ENCODE data around the gene FITM1. TPM values are rescaled to one million over a fixed set of nuclear protein-coding genes. Genes with fewer than 3 reads are reported as not detected.

Gene FITM1
- total and polyA plus RNA-seq, 2 donors (not counting 3 experiments of a cell fraction or from before 2014, with no cell fraction given) = 0.54 TPM; not detected in 1

DNA sequence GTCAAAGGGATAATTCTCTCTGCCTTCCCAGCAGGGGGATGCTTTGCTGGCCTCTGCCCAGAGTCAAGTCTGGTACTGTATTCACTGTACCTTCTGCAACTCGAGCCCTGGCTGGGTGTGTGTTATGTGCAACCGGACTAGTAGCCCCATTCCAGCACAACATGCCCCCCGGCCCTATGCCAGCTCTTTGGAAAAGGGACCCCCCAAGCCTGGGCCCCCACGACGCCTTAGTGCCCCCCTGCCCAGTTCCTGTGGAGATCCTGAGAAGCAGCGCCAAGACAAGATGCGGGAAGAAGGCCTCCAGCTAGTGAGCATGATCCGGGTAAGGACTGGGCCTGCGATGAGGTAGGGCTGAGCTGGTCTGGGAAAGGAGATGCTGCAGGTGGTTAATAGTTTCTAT, 20.1 kb downstream of the FITM1 start:
- Histone ChIP-seq H3K79me2 (ENCODE audit: control insufficient read depth, insufficient read depth, low read length) (peaks cover 21% of the 10 kb centered on the region), H3K4me2 (ENCODE audit: insufficient read depth, low read length) (no peak overlapping the region), H3K4me1 (ENCODE audit: control insufficient read depth, extremely low read depth, insufficient read depth, low read length) (peaks cover 14% of the 10 kb centered on the region), H4K20me1 (replicated peaks; ENCODE audit: control insufficient read depth, extremely low read depth, insufficient read depth, low read length) (no peaks in the 10 kb centered on the region), H3K9me1 (replicated peaks; ENCODE audit: control insufficient read depth, extremely low read depth, insufficient read depth, low read length) (no peaks in the 10 kb centered on the region), H3K9me3 (replicated peaks; ENCODE audit: control insufficient read depth, insufficient read depth, low read length) (no peaks in the 10 kb centered on the region), H3K36me3 (ENCODE audit: control insufficient read depth in 2 of 2, extremely low read depth in 1 of 2, insufficient read depth in 2 of 2, low read length in 2 of 2) (peaks cover 8 to 30% of the 10 kb centered on the region in 2 experiments), H3K27me3 (ENCODE audit: control insufficient read depth in 2 of 2, insufficient read depth in 2 of 2, low read length in 2 of 2) (no peaks in the 10 kb centered on the region), H3K27ac (ENCODE audit: insufficient read depth, low read depth, low read length) (no peak overlapping the region), H3K9ac (replicated peaks; ENCODE audit: extremely low read depth, insufficient read depth, low read length) (no peak overlapping the region), H2AFZ (ENCODE audit: low read depth, low read length) (no peak overlapping the region), H3K4me3 (replicated peaks in 1 of 3; ENCODE audit: insufficient read depth in 1 of 3, low read depth in 1 of 3, low read length in 3 of 3) (no peak overlapping the region)
- TF ChIP-seq JUN (IDR thresholded peaks at IDR 0.05; ENCODE audit: borderline replicate concordance, insufficient read depth, insufficient read length, low read depth) = no peak
- no peak for TF ChIP-seq GATA2 (IDR thresholded peaks at IDR 0.05; ENCODE audit: insufficient read depth, insufficient read length, low read depth, low read length)
- dilution Hi-C loops (cut with MboI; ENCODE audit: extremely low pct_ligation_motif_present, low sequenced_read_pairs) (no loop called here), intact Hi-C loops (cut with micrococcal nuclease) (no loop called here)
- CTCF ChIA-PET = interaction anchor here (7.8 kb wide), 1 partner anchor 10 kb away, joined by 63 read pairs; the partner anchor contains the start of gene IRF9
- DNase-seq (ENCODE audit: low read depth, low spot score) (no peak), FAIRE-seq (no peak)
- POLR2A ChIA-PET = no interaction called here
- no TSS peak for BruUV-seq (replicated peaks)

DNA sequence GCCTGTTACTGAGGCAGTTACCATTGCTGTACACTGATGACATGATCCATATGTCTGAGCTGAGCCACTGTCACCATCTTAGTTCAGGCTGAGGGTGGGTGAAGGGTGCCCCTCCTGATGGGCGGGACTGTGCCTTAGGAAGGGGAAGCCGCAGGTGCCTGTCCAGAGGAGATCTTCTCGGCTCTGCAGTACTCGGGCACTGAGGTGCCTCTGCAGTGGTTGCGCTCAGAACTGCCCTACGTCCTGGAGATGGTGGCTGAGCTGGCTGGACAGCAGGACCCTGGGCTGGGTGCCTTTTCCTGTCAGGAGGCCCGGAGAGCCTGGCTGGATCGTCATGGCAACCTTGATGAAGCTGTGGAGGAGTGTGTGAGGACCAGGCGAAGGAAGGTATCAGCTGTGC, 20.5 kb downstream of the FITM1 start:
- H3K27ac ChIP-seq (ENCODE audit: insufficient read depth, low read depth, low read length) = no peak overlapping the region
- H2AFZ ChIP-seq (ENCODE audit: low read depth, low read length) = no peak overlapping the region
- ChIA-PET POLR2A (no interaction called here), CTCF (interaction anchor here (7.8 kb wide), 1 partner anchor 10 kb away, joined by 63 read pairs; the partner anchor contains the start of gene IRF9)
- TF ChIP-seq, protein P1, sequence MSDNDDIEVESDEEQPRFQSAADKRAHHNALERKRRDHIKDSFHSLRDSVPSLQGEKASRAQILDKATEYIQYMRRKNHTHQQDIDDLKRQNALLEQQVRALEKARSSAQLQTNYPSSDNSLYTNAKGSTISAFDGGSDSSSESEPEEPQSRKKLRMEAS (IDR thresholded peaks at IDR 0.05; ENCODE audit: insufficient read depth, insufficient read length) = no peak
- TF ChIP-seq, protein P2, sequence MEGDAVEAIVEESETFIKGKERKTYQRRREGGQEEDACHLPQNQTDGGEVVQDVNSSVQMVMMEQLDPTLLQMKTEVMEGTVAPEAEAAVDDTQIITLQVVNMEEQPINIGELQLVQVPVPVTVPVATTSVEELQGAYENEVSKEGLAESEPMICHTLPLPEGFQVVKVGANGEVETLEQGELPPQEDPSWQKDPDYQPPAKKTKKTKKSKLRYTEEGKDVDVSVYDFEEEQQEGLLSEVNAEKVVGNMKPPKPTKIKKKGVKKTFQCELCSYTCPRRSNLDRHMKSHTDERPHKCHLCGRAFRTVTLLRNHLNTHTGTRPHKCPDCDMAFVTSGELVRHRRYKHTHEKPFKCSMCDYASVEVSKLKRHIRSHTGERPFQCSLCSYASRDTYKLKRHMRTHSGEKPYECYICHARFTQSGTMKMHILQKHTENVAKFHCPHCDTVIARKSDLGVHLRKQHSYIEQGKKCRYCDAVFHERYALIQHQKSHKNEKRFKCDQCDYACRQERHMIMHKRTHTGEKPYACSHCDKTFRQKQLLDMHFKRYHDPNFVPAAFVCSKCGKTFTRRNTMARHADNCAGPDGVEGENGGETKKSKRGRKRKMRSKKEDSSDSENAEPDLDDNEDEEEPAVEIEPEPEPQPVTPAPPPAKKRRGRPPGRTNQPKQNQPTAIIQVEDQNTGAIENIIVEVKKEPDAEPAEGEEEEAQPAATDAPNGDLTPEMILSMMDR (IDR thresholded peaks at IDR 0.05; ENCODE audit: extremely low read depth in 1 of 2, insufficient read depth in 1 of 2, low read depth in 1 of 2, low read length in 2 of 2) = no peak
- TF ChIP-seq GATA2 (IDR thresholded peaks at IDR 0.05; ENCODE audit: insufficient read depth, insufficient read length, low read depth, low read length) = no peak
- TF ChIP-seq EZH2 (IDR thresholded peaks at IDR 0.05; ENCODE audit: borderline replicate concordance, low read depth, low read length, severe bottlenecking) = no peak
- no peak for TF ChIP-seq POLR2AphosphoS5 (IDR thresholded peaks at IDR 0.05; ENCODE audit: insufficient read depth, low read depth, low read length)
- TF ChIP-seq FOS (IDR thresholded peaks at IDR 0.05; ENCODE audit: borderline replicate concordance, insufficient read depth, low read length) = no peak
- no peak for TF ChIP-seq POLR2A (IDR thresholded peaks at IDR 0.05; ENCODE audit: low read depth, low read length)
- TF ChIP-seq JUN (IDR thresholded peaks at IDR 0.05; ENCODE audit: borderline replicate concordance, insufficient read depth, insufficient read length, low read depth) = no peak
- no peak for TF ChIP-seq MYC (IDR thresholded peaks at IDR 0.05; ENCODE audit: low read depth, low read length)
- no peaks in the 10 kb centered on the region for H4K20me1 ChIP-seq (replicated peaks; ENCODE audit: control insufficient read depth, extremely low read depth, insufficient read depth, low read length)
- intact Hi-C loops (cut with micrococcal nuclease) = no loop called here
- BruUV-seq (replicated peaks) = no TSS peak
- H3K9ac ChIP-seq (replicated peaks; ENCODE audit: extremely low read depth, insufficient read depth, low read length) = no peak overlapping the region
- peaks cover 13 to 34% of the 10 kb centered on the region in 2 experiments for H3K36me3 ChIP-seq (ENCODE audit: control insufficient read depth in 2 of 2, extremely low read depth in 1 of 2, insufficient read depth in 2 of 2, low read length in 2 of 2)
- peaks cover 17% of the 10 kb centered on the region for H3K79me2 ChIP-seq (ENCODE audit: control insufficient read depth, insufficient read depth, low read length)
- peaks cover 10% of the 10 kb centered on the region for H3K4me1 ChIP-seq (ENCODE audit: control insufficient read depth, extremely low read depth, insufficient read depth, low read length)
- dilution Hi-C loops (cut with MboI; ENCODE audit: extremely low pct_ligation_motif_present, low sequenced_read_pairs) = no loop called here
- FAIRE-seq = no peak
- H3K4me3 ChIP-seq (replicated peaks in 1 of 3; ENCODE audit: insufficient read depth in 1 of 3, low read depth in 1 of 3, low read length in 3 of 3) = no peak overlapping the region
- no peak overlapping the region for H3K4me2 ChIP-seq (ENCODE audit: insufficient read depth, low read length)
- no peaks in the 10 kb centered on the region for H3K27me3 ChIP-seq (ENCODE audit: control insufficient read depth in 2 of 2, insufficient read depth in 2 of 2, low read length in 2 of 2)
- no peak for DNase-seq (ENCODE audit: low read depth, low spot score)
- H3K9me1 ChIP-seq (replicated peaks; ENCODE audit: control insufficient read depth, extremely low read depth, insufficient read depth, low read length) = no peaks in the 10 kb centered on the region
- no peaks in the 10 kb centered on the region for H3K9me3 ChIP-seq (replicated peaks; ENCODE audit: control insufficient read depth, insufficient read depth, low read length)
